HEK293T (cell line): ENCODE results near the gene ZNF444.

Experiments used
- ARNT ChIP-seq: fragments of 450-650 bp; IDR thresholded peaks from 2 replicates; pipeline ENCODE4 v1.6.1; 2017; ENCODE audit warnings: mild to moderate bottlenecking
- FOXM1 ChIP-seq: fragments of 450-650 bp; IDR thresholded peaks from 2 replicates; pipeline ENCODE4 v1.6.1; 2017; ENCODE audit warnings: mild to moderate bottlenecking, borderline replicate concordance
- SP1 ChIP-seq: fragments of 450-650 bp; IDR thresholded peaks from 2 replicates; pipeline ENCODE4 v1.6.1; 2017
- TF ChIP-seq, protein P1 (sequence below): fragments of 450-650 bp; IDR thresholded peaks from 2 replicates; pipeline ENCODE4 v1.6.1; 2016

DNA sequence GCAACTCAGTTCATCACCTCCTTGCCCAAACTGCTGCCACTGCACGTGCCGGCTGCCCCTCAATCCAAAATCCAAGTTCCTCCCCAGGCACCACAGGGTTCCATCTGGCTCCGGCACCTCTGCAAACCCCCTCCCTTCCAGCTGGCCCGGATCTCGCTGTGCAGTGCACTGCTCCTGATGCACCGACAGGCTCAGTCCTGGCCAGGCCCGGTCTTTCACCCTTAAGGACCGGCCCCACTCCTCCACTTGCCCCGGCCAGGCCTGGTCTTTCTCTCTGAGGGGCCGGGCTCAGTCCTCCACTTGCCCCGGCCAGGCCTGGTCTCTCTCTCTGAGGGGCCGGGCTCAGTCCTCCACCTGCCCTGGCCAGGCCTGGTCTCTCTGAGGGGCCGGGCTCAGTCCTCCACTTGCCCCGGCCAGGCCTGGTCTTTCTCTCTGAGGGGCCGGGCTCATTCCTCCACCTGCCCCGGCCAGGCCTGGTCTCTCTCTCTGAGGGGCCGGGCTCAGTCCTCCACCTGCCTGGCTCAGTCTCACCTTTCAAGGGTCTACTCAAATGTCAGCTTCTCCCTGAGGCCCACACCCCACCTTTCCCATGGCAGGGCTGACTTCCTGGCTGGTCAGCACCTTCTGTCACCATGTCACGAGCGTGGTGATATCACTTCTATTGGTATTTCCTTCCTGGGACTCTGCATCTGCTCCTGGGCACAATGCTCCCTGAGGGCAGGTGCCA lies 26.9 kb upstream of the ZNF444 start:
- no peak for TF ChIP-seq ARNT
- TF ChIP-seq SP1 = no peak
- TF ChIP-seq, protein P1, sequence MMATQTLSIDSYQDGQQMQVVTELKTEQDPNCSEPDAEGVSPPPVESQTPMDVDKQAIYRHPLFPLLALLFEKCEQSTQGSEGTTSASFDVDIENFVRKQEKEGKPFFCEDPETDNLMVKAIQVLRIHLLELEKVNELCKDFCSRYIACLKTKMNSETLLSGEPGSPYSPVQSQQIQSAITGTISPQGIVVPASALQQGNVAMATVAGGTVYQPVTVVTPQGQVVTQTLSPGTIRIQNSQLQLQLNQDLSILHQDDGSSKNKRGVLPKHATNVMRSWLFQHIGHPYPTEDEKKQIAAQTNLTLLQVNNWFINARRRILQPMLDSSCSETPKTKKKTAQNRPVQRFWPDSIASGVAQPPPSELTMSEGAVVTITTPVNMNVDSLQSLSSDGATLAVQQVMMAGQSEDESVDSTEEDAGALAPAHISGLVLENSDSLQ = no peak
- no peak for TF ChIP-seq FOXM1
